A673 (cell line): ENCODE data around the gene ETNK1. TPM values are rescaled to one million over a fixed set of nuclear protein-coding genes. Genes with fewer than 3 reads are reported as not detected.

ENCODE experiments used
- BruUV-seq: library from RNA; stranded (reverse); fragments of 400-500 nt; replicated peaks from 2 replicates; lab custom pipeline; 2021; lab: Mats Ljungman, UMichigan
- CTCF ChIA-PET: fragments of 300-600 bp; sonication (Branson Sonifier 250); formaldehyde crosslinking; loops from one replicate; lab custom pipeline; 2022; ENCODE audit warnings: antibody characterized with exemption; lab: Charles Lee
- POLR2A ChIA-PET: fragments of 300-600 bp; sonication (Branson Sonifier 250); formaldehyde crosslinking; loops from one replicate; lab custom pipeline; 2022; ENCODE audit warnings: antibody characterized with exemption; ENCODE audit not compliant: low non-redundant PET; lab: Charles Lee
- DNase-seq: peaks from one replicate; pipeline ENCODE4 v3.0.0-alpha.2; 2015; ENCODE audit warnings: low spot score
- H3K27ac ChIP-seq: fragments of 200-600 bp; sonication (generic); 2 replicates; pipeline ENCODE4 v1.5.1; 2016; ENCODE audit warnings: mixed run types, low read depth, mild to moderate bottlenecking, mixed read lengths, antibody characterized with exemption, low read length; ENCODE audit not compliant: poor library complexity, severe bottlenecking
- H3K27me3 ChIP-seq: fragments of 200-600 bp; sonication (generic); replicated peaks from 2 replicates; pipeline ENCODE4 v1.6.1; 2017; ENCODE audit warnings: mixed run types, low read depth, mild to moderate bottlenecking, mixed read lengths, antibody characterized with exemption, low read length; ENCODE audit not compliant: insufficient read depth, poor library complexity
- H3K36me3 ChIP-seq: fragments of 200-600 bp; sonication (generic); 2 replicates; pipeline ENCODE4 v1.6.1; 2016; ENCODE audit warnings: mixed run types, mild to moderate bottlenecking, mixed read lengths, antibody characterized with exemption, low read length; ENCODE audit not compliant: insufficient read depth, poor library complexity, severe bottlenecking
- H3K4me1 ChIP-seq: fragments of 200-600 bp; sonication (generic); 2 replicates; pipeline ENCODE4 v1.6.1; 2017; ENCODE audit warnings: mixed run types, mild to moderate bottlenecking, mixed read lengths, antibody characterized with exemption, low read length; ENCODE audit not compliant: insufficient read depth, poor library complexity, severe bottlenecking
- H3K4me3 ChIP-seq: fragments of 200-600 bp; sonication (generic); 2 replicates; pipeline ENCODE4 v1.5.1; 2016; ENCODE audit warnings: low read depth, mixed run types, mild to moderate bottlenecking, mixed read lengths, low read length; ENCODE audit not compliant: poor library complexity, severe bottlenecking
- H3K9me3 ChIP-seq: fragments of 200-600 bp; sonication (generic); 2 replicates; pipeline ENCODE4 v1.6.1; 2016; ENCODE audit warnings: mixed run types, low read depth, mild to moderate bottlenecking, mixed read lengths, antibody characterized with exemption, low read length; ENCODE audit not compliant: poor library complexity, severe bottlenecking
- CTCF ChIP-seq: fragments of 300-800, 200-600 bp; sonication (generic); conservative IDR thresholded peaks from 2 replicates; pipeline ENCODE4 v1.5.1; 2017; ENCODE audit warnings: low read depth, mild to moderate bottlenecking, antibody characterized with exemption, low read length, moderate library complexity, mixed read lengths
- EZH2 ChIP-seq: fragments of 200-600 bp; sonication (generic); IDR thresholded peaks from 2 replicates; pipeline ENCODE4 v1.6.1; 2017; ENCODE audit warnings: borderline replicate concordance, low read depth, mild to moderate bottlenecking, mixed read lengths, antibody characterized with exemption, low read length; ENCODE audit not compliant: poor library complexity, severe bottlenecking
- intact Hi-C: fragments of 100-400 bp; cut with micrococcal nuclease; formaldehyde crosslinking; loops from one replicate; pipeline ENCODE4 v1.10.0; 2022; ENCODE audit not compliant: unreplicated experiment
- total RNA-seq: library from RNA; stranded (reverse); gene quantifications from 2 replicates; pipeline ENCODE4 v1.2.3, GENCODE V29; 2021

ETNK1 gene
- total RNA-seq, 1 experiment from 2014 or later: 90.4 TPM

DNA sequence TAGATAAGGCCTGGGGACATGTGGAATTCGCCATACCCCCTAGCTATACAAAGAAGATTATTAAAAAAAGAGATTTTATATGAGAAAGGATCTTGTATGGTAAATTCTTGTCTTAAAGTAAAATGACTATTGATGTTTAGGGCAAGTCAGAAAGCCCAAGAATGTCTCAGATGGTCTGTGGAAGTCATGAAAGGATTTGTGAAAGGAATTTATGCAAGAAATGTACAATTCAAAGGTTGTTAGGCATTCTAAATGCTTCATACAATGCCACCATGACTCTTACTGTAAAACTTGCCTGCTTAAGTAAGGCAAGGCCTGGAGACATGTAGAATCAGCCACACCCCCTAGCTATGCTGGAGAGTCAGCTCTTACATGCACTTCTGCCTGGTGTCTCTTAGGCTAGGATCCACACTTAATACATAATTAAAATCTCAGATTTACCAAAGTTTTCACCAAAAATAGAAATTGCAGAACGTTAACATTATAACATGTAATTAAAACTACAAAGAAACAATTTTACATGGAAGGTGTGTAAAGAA is 8.9 kb upstream of the ETNK1 start:
- no TSS peak for BruUV-seq
- Histone ChIP-seq H3K27me3 (no peaks in the 10 kb centered on the region), H3K4me1 (no peaks in the 10 kb centered on the region), H3K4me3 (no peak overlapping the region), H3K36me3 (no peaks in the 10 kb centered on the region), H3K9me3 (peaks cover 18% of the 10 kb centered on the region), H3K27ac (no peak overlapping the region)
- no peak for DNase-seq
- ChIA-PET POLR2A (no interaction called here), CTCF (no interaction called here)
- no peak for TF ChIP-seq EZH2
- TF ChIP-seq CTCF: no peak
- intact Hi-C loops: no loop called here

DNA sequence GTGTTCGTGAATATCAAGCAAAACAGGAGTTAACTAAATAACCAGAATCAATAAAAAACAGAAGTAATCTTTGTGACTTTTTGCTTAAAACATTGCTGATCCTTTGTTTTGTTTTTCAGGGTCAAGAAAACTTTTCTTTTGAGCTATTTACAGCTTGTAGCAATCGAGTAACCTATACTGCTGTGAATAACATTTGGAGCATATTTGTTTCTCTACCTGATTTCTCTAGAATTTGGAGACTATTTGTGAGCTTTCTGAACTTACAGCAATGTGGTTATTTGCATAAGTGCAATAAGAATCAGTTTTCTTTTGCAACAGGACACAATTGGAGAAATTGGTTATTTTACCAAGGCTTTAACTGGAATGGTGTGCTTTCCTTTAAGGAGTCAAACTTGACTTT is 7.3 kb upstream of the ETNK1 start:
- no peaks in the 10 kb centered on the region for H3K27me3 ChIP-seq
- POLR2A ChIA-PET: no interaction called here
- H3K4me3 ChIP-seq: no peak overlapping the region
- no peak overlapping the region for H3K27ac ChIP-seq
- H3K4me1 ChIP-seq: no peaks in the 10 kb centered on the region
- no peaks in the 10 kb centered on the region for H3K36me3 ChIP-seq
- CTCF ChIA-PET: no interaction called here
- no TSS peak for BruUV-seq
- DNase-seq: no peak
- no peak for TF ChIP-seq CTCF
- TF ChIP-seq EZH2: no peak
- intact Hi-C loops: no loop called here
- peaks cover 15% of the 10 kb centered on the region for H3K9me3 ChIP-seq

DNA sequence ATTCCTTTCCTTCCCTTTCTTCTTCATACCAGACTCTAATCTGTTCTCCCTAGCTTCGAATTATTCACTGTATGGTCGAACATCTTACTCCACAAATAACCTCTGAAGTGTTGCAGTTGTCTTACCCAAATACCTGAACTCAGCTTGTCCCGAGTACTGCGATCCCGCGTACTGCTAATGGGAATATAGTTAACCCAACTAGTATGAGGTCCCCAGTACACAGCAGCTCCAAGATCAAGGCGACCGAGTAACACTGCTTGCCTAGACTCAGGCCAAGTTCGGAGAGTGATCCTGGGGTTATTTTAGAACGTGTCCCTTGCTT is 462 bp upstream of the ETNK1 start:
- peak overlapping the region; percentile 96 for H3K27ac ChIP-seq
- H3K36me3 ChIP-seq: no peaks in the 10 kb centered on the region
- no peak for DNase-seq
- H3K4me1 ChIP-seq: peaks cover 14% of the 10 kb centered on the region
- no peaks in the 10 kb centered on the region for H3K27me3 ChIP-seq
- CTCF ChIA-PET: no interaction called here
- POLR2A ChIA-PET: no interaction called here
- intact Hi-C loops: loop anchor here (2.0 kb wide), 1 partner anchor 80 kb away; the partner anchor contains the start of gene C2CD5
- H3K9me3 ChIP-seq: no peaks in the 10 kb centered on the region
- TSS peak; percentile 94 for BruUV-seq
- H3K4me3 ChIP-seq: peak overlapping the region; percentile 73
- no peak for TF ChIP-seq CTCF
- no peak for TF ChIP-seq EZH2
